Loucy (cell line): ENCODE data around the gene CFAP54.
"Not testable (repeated sequence)": the region's sequence is repeated elsewhere in the genome, so short reads cannot be mapped to it uniquely, and the experiment has no call there.

ENCODE experiments used
- H2AFZ ChIP-seq: fragments of 200-600 bp; sonication (generic); 2 replicates; pipeline ENCODE4 v1.6.0; 2016; ENCODE audit warnings: antibody characterized with exemption, mild to moderate bottlenecking, low read length, moderate library complexity
- H3F3A ChIP-seq: fragments of 200-600 bp; 2 replicates; pipeline ENCODE4 v1.6.0; 2016; ENCODE audit warnings: antibody characterized with exemption, low read depth, mild to moderate bottlenecking
- H3K27me3 ChIP-seq: fragments of 200-600 bp; sonication (generic); 2 replicates; pipeline ENCODE4 v1.6.1; 2014; ENCODE audit warnings: low read length, mild to moderate bottlenecking; ENCODE audit not compliant: insufficient read depth, poor library complexity, severe bottlenecking
- H3K36me3 ChIP-seq: fragments of 200-600 bp; sonication (generic); 2 replicates; pipeline ENCODE4 v1.6.1; 2016; ENCODE audit warnings: low read length; ENCODE audit not compliant: insufficient read depth
- H3K4me1 ChIP-seq: fragments of 200-600 bp; sonication (generic); 2 replicates; pipeline ENCODE4 v1.5.1; 2014; ENCODE audit warnings: low read length, mild to moderate bottlenecking; ENCODE audit not compliant: insufficient read depth, poor library complexity, severe bottlenecking
- H3K4me2 ChIP-seq: fragments of 200-600 bp; sonication (generic); 2 replicates; pipeline ENCODE4 v1.6.0; 2014; ENCODE audit warnings: antibody characterized with exemption, low read length, low read depth, mild to moderate bottlenecking; ENCODE audit not compliant: poor library complexity, severe bottlenecking
- H3K4me3 ChIP-seq: fragments of 200-600 bp; sonication (generic); 2 replicates; pipeline ENCODE4 v1.5.1; 2014; ENCODE audit warnings: low read length, mild to moderate bottlenecking, mixed read lengths; ENCODE audit not compliant: poor library complexity, severe bottlenecking
- H3K79me2 ChIP-seq: fragments of 200-600 bp; sonication (generic); 2 replicates; pipeline ENCODE4 v1.6.1; 2014; ENCODE audit warnings: low read length; ENCODE audit not compliant: insufficient read depth
- H3K9ac ChIP-seq: fragments of 200-600 bp; sonication (generic); 2 replicates; pipeline ENCODE4 v1.6.0; 2014; ENCODE audit warnings: mild to moderate bottlenecking, low read depth, low read length, moderate library complexity; ENCODE audit not compliant: poor library complexity, severe bottlenecking
- H3K9me2 ChIP-seq: fragments of 200-600 bp; sonication (generic); replicated peaks from 2 replicates; pipeline ENCODE4 v1.6.1; 2016; ENCODE audit warnings: low read depth, low read length, mixed read lengths
- H3K9me3 ChIP-seq: fragments of 200-600 bp; sonication (generic); 2 replicates; pipeline ENCODE4 v1.6.1; 2014; ENCODE audit warnings: mild to moderate bottlenecking, antibody characterized with exemption, low read length, low read depth; ENCODE audit not compliant: insufficient read depth
- H4K20me1 ChIP-seq: fragments of 200-600 bp; sonication (generic); 2 replicates; pipeline ENCODE4 v1.6.0; 2014; ENCODE audit warnings: antibody characterized with exemption, low read length, mild to moderate bottlenecking; ENCODE audit not compliant: insufficient read depth, poor library complexity, severe bottlenecking
- CTCF ChIP-seq: fragments of 200-600 bp; sonication (generic); conservative IDR thresholded peaks from 2 replicates; pipeline ENCODE4 v1.5.1; 2014; ENCODE audit warnings: mild to moderate bottlenecking, antibody characterized with exemption, low read length
- EZH2phosphoT487 ChIP-seq: fragments of 200-600 bp; IDR thresholded peaks from 2 replicates; pipeline ENCODE4 v1.6.1; 2018; ENCODE audit warnings: antibody characterized with exemption, mild to moderate bottlenecking, moderate library complexity, borderline replicate concordance

CFAP54 gene

DNA sequence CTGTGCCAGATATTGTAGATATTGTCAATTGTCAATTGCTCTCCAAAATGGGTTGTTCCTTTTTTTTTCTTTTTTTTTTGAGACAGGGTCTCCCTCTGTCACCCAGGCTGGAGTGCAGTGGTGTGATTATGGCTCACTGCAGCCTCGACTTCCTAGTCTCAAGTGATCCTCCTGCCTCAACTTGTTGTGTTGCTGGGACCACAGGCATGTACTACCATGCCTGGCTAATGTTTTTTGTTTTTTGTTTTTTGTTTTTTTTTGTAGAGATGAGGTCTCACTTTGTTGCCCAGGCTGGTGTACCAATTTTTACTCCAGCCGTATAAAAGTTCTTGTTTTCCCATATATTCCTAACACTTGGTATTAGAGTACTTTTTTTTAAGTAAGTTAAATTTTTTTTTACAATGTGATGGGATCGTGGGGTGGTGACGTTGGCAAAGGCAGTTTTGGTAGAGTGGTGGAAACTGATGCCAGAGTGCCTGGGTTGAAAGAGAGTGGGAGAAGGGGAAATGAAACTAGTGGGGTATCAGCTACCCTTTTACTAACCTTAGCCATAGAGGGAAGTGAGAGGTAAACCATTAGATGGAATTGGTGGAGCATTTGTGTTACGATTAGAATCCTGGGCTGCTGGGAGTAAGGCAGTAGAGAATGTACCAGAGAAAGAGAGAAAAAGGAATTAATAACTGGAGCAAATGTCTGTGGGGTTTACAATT lies 33.0 kb upstream of the CFAP54 start:
- Histone ChIP-seq H2AFZ (no peak overlapping the region), H3K79me2 (no peaks in the 10 kb centered on the region), H3K4me1 (no peaks in the 10 kb centered on the region), H3F3A (no peaks in the 10 kb centered on the region), H3K9me3 (no peaks in the 10 kb centered on the region), H3K36me3 (no peaks in the 10 kb centered on the region), H3K9me2 (no peaks in the 10 kb centered on the region), H3K4me2 (no peak overlapping the region), H4K20me1 (no peaks in the 10 kb centered on the region), H3K9ac (no peak overlapping the region), H3K4me3 (no peak overlapping the region), H3K27me3 (no peaks in the 10 kb centered on the region)
- TF ChIP-seq CTCF (no peak), EZH2phosphoT487 (no peak)

DNA sequence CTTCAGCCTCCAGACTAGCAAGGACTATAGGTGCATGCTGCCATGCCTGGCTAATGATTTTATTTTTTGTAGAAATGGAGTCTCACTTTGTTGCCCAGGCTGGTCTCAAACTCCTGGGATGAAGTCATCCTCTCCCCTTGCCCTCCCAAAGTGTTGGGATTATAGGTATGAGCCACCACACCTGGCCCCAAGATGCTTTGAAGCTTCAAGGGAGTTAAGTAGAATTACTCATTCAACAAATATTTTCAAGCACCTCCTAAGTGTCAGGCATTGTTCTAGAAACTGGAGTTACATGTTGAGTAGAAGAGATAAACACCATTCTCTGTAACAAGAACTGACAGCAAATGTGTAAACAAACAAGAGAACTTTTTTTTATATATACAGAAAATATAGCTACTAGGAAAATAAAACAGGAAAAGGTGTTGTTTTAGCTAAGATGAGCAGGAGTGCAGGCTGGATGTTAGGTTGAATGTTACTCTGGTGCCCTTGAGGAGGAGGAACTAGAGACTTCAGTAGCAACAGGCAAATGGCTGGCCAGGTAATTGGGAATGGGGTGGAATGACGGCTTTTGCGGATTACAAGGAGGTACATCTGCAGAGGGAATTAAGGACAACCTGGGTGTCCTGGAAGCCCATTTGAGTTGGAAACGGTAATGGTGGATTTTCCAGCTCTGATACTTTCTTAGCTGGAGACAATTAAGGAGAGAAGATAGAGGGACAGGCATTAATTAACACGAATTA lies 32.0 kb upstream of the CFAP54 start:
- Histone ChIP-seq H3K27me3 (no peaks in the 10 kb centered on the region), H3K9me3 (no peaks in the 10 kb centered on the region), H4K20me1 (no peaks in the 10 kb centered on the region), H2AFZ (peak overlapping the region; percentile 50; the same call in 1 of the 2 replicates), H3K79me2 (no peaks in the 10 kb centered on the region), H3K4me3 (no peak overlapping the region), H3K9ac (no peak overlapping the region), H3K4me1 (no peaks in the 10 kb centered on the region), H3K9me2 (no peaks in the 10 kb centered on the region), H3K4me2 (no peak overlapping the region), H3F3A (no peaks in the 10 kb centered on the region), H3K36me3 (no peaks in the 10 kb centered on the region)
- TF ChIP-seq CTCF (no peak), EZH2phosphoT487 (no peak)

- H3K9me3 ChIP-seq, H3F3A ChIP-seq, H3K4me3 ChIP-seq, H3K9ac ChIP-seq, H3K79me2 ChIP-seq, H2AFZ ChIP-seq, H4K20me1 ChIP-seq, H3K27me3 ChIP-seq, H3K4me1 ChIP-seq, H3K4me2 ChIP-seq, H3K36me3 ChIP-seq, H3K9me2 ChIP-seq: not testable (repeated sequence)
- 0 out of 2 replicates have a peak, but pooled peaks have one; percentile 12 for TF ChIP-seq CTCF
Observed at GRCh38 chr12:96459281-96459680, 30.1 kb upstream of the CFAP54 start.
